ENCODE data around the gene MTCL1.

MTCL1 gene

DNA sequence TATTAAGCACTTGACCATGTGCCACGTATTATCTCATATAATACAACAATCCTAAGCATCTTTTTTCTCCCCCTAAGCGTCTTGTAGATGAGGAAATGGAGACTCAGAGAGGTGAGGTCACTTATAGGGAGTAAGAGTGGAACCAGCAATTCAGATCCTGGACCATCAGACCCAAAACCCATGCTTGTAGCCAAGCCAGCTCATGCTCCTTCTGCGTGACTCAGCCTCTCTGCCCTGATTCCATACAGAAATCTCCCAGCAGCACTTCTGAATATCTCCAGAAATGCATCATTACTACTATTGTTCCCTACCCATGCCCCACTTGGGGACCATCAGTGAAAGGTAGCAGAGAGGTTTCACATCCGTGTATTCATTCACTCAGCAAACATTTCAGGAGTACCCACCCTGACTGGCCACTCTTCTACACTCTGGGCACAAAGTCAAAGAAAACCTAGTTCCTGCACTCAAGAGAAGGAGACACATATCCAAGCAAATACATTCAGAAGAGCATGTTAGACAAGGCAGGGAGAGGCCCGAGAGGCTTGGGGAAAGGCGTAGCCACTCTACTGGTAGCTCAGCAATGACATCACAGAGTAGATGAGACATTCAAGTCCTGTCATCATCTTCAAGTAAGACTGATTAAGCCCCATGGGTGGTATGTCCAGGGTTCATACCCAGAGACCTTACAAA is 141.9 kb downstream of the MTCL1 start:
- no peak overlapping the region for H3K4me3 ChIP-seq (ENCODE audit: low read length)

DNA sequence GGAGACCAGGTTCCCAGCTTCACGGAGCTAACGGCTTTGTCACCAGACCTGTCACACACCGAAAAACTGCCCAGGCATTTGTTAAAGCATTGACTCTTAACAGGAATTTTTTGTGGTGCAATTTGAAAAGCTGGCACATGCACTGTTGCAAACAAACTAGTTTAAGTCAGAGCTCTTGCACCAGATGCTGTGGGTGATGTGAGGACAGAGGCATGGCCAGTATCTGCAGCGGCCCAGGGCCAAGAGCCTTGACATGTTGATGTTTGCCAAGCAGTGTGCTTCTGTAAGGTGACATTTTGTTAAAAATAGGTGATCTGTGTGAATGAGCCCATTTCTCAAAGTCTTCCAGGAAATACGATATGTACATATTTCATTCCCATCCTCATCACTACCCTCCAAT is 142.5 kb downstream of the MTCL1 start:
- H3K4me3 ChIP-seq (ENCODE audit: low read length), result no peak overlapping the region
- TF ChIP-seq ZNF274 (IDR thresholded peaks at IDR 0.05; ENCODE audit: low read depth, low read length), result no peak

More for the DNA sequence above, 141.9 kb downstream of the MTCL1 start:
- TF ChIP-seq ZNF274 (IDR thresholded peaks at IDR 0.05; ENCODE audit: low read depth, low read length), result no peak

GRCh38 chr18:8848541-8848940 is 143.2 kb downstream of the MTCL1 start:
- TF ChIP-seq ZNF274 (IDR thresholded peaks at IDR 0.05; ENCODE audit: low read depth, low read length), result no peak

DNA sequence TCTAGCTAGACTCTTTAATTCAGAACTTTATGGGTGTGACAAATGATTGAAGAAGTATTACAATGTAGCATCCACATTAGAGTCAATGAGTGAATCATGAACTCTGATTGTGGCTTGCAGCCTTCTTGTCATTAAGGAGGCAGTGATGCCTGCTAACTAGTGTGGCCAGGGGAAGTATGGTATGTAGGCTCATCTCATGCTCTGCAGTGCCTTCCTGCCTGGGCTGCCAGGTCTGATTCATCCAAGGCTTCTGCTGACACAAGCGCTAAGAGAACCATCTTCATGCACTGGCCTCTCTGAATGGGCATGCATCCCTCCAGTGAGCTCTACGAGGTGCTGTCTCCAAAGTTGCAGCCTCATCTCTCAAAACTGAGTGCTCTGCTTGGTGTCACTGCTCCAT is 144.3 kb downstream of the MTCL1 start:
- no peak overlapping the region for H3K4me3 ChIP-seq (ENCODE audit: low read length)
- TF ChIP-seq ZNF274 (IDR thresholded peaks at IDR 0.05; ENCODE audit: low read depth, low read length), result no peak

More at GRCh38 chr18:8848541-8848940, 143.2 kb downstream of the MTCL1 start:
- H3K4me3 ChIP-seq (ENCODE audit: low read length), result no peak overlapping the region

DNA sequence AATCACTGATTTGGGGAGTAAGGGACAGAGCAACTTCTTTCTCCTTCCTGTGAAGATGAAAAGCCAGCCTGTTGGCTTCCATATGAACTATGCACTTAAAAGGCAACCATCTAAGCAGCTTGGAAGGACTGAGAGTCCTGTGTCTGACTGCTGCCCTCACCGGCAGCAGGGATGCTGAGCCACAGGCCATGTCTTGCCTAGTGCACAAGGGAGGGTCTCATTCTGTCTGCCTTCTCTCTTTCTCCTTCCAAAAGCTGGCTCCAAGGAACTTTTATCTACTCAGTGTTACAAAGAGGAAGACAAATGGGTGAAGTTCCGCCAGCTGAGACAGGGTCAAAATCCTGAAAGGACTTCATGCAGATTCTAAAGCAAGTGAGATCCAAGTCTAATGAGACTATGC is 146.3 kb downstream of the MTCL1 start:
- TF ChIP-seq ZNF274 (IDR thresholded peaks at IDR 0.05; ENCODE audit: low read depth, low read length), result no peak
- H3K4me3 ChIP-seq (ENCODE audit: low read length), result no peak overlapping the region

- TF ChIP-seq ZNF274 (IDR thresholded peaks at IDR 0.05; ENCODE audit: low read depth, low read length), result no peak
- no peak overlapping the region for H3K4me3 ChIP-seq (ENCODE audit: low read length)
Measured at GRCh38 chr18:8854550-8854949, 149.2 kb downstream of the MTCL1 start.

- H3K4me3 ChIP-seq (ENCODE audit: low read length), result no peak overlapping the region
- TF ChIP-seq ZNF274 (IDR thresholded peaks at IDR 0.05; ENCODE audit: low read depth, low read length), result no peak
Measured at GRCh38 chr18:8854962-8855361, 149.6 kb downstream of the MTCL1 start.

DNA sequence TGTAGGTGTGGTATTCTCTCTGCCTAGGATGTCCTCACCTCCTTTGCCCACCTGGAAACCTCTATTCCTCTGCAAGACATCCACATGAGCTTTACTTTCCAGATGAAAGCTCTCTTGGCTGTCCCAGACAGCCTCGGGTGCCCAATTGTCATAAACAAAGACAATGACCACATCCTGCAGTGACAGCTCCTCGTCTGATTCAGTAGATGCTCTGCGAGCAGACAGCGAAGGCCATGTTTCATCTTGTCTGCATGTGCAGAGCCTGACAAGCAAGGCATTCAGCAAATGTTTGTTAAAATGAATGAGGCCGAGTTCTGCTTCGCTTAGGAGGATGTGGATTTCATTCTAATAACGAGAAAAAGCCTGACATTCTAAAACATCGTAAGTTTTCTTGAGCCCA is 150.9 kb downstream of the MTCL1 start:
- TF ChIP-seq ZNF274 (IDR thresholded peaks at IDR 0.05; ENCODE audit: low read depth, low read length), result no peak
- no peak overlapping the region for H3K4me3 ChIP-seq (ENCODE audit: low read length)

DNA sequence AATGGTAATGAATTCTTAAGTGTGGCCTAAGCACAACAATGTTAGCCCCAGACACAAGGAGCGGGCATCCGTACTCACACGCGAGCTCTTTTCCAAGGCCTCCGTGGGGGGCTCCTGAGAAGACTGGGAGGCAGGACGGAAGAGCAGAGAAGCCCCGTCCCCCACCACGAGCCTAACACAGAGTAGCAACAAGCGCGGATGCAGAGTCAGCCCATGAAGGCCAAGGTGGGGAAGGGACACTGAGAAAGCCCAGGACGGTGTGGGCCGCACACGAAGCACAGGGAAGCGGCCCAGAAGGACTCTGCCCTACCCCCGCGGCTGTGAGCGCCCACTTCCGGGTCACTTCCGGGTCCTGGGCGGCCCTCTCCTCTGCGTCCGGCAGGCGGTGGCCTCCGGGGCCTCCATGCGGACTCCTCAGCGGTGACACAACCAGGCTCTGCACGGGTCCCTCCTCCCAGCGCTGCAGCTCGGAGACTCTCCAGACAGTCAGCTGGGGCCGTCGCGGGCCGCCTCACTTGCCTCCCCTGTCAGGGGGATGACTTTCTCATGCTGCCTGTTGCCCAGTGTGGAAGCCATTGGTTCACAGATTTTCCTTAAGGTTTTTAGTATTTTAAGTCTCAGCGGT is 151.5 kb downstream of the MTCL1 start:
- TF ChIP-seq ZNF274 (IDR thresholded peaks at IDR 0.05; ENCODE audit: low read depth, low read length), result no peak
- no peak overlapping the region for H3K4me3 ChIP-seq (ENCODE audit: low read length)

DNA sequence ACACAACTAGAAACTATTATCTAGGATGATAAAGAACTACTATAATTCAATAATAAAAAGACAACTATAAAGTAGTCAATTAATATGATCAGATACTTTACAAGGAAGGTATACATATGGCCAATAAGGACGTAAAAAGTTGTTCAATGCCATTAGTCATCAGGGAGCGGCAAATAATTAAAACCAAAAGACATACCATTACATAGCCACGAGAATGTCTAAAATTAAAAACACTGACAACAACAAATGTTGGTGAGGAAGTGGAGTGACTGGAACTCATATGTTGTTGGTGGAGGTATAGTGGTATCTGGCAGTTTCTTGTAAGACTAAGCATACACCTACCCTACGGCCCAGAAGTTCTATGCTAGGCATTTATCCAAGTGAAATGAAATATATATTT is 152.4 kb downstream of the MTCL1 start:
- no peak overlapping the region for H3K4me3 ChIP-seq (ENCODE audit: low read length)
- TF ChIP-seq ZNF274 (IDR thresholded peaks at IDR 0.05; ENCODE audit: low read depth, low read length), result no peak

DNA sequence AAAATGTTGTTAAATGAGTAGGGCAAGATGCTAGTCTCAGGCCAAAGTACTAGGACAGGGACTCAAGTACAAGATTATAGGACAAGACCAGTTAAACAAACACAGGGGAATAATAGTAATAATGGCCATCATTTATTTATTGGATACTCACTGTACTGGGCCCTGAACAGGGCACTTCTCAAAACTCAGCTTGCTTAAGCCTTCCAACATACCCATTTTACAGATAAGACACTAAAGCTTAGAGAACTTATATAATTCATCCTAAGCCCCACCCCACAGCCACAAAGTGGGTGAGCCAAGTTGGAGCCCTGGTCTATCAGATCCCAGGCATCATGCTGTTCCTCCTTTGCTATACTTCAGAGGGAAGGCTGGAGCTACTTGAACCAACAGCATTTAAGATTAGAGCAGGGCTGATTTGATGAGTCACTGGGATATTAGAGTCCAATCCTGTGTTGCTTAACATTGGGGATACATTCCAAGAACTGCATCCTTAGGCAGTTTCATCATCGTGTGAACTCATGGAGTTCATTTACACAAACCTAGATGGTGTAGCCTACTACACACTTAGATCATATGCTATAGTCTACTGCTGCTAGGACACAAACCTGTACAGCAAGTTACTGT is 153.6 kb downstream of the MTCL1 start:
- no peak for TF ChIP-seq ZNF274 (IDR thresholded peaks at IDR 0.05; ENCODE audit: low read depth, low read length)
- H3K4me3 ChIP-seq (ENCODE audit: low read length), result no peak overlapping the region

- no peak overlapping the region for H3K4me3 ChIP-seq (ENCODE audit: low read length)
- no peak for TF ChIP-seq ZNF274 (IDR thresholded peaks at IDR 0.05; ENCODE audit: low read depth, low read length)
Measured at GRCh38 chr18:8860845-8861642, 155.7 kb downstream of the MTCL1 start.

DNA sequence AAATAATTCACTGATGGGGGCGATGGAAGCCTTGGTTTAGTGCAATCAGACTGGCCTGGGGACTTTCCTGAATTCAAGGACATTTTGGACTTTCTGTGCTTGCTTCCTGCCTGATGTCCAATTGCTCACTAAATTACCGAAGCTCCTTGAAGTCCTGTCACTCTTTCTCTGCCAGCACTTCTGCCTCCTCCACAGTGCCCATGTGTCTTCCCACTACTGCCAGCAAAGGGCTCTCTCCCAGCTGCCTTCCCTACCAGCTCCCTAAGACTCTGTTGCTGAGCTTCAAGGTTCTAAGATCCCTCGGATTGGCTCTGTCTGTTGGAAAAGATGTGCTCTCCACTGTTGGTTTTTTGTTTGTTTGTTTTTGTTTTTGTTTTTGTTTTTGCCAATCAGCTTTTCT is 158.1 kb downstream of the MTCL1 start:
- TF ChIP-seq ZNF274 (IDR thresholded peaks at IDR 0.05; ENCODE audit: low read depth, low read length), result no peak

GRCh38 chr18:8865934-8866333 is 160.6 kb downstream of the MTCL1 start:
- no peak for TF ChIP-seq ZNF274 (IDR thresholded peaks at IDR 0.05; ENCODE audit: low read depth, low read length)
- no peak overlapping the region for H3K4me3 ChIP-seq (ENCODE audit: low read length)

More for the DNA sequence above, 158.1 kb downstream of the MTCL1 start:
- no peak overlapping the region for H3K4me3 ChIP-seq (ENCODE audit: low read length)
